ENCODE results near the gene ADAM21.
"Not testable (repeated sequence)": the region's sequence is repeated elsewhere in the genome, so short reads cannot be mapped to it uniquely, and the experiment has no call there.

Gene ADAM21

DNA sequence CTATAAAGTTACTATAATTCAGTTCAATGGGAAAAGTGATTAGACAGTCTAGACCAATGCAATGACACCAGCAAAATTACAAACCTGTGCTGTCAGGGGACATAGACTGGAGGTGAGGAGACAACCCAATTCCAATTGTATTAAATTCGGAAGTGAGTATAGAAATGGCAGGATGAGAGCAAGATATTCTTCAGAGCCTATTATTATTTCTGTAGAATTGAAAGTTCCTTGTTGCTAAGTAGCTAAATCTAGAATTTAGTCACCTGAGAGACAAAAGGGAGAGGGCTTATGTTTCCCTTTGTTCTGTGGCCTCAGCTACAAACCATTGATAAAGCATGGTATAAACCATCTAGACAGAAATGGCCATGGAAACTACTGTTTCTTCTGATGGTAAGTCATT lies at the start of gene ADAM21:
TSS of gene ADAM21 (plus strand) at position 301 of the 400 bp plus-strand sequence. CDS start 5,326 bp downstream, outside the sequence.
- H3K4me3 ChIP-seq (ENCODE audit: low read depth, low read length): no peak within 1 kb of the TSS
- no peaks in the 10 kb centered on the region for H3K27me3 ChIP-seq (ENCODE audit: control insufficient read depth, insufficient read depth, low read length)
- H3K9ac ChIP-seq: no peak within 1 kb of the TSS
- H3K36me3 ChIP-seq (ENCODE audit: control insufficient read depth, insufficient read depth, low read length): no peaks in the 10 kb centered on the region
- no peaks in the 10 kb centered on the region for H3K4me1 ChIP-seq
- H3K27ac ChIP-seq: no peak within 1 kb of the TSS
- no peaks in the 10 kb centered on the region for H3K9me3 ChIP-seq (ENCODE audit: control insufficient read depth, low read length)
- H3K4me2 ChIP-seq (ENCODE audit: low read length): no peak within 1 kb of the TSS
- H3K79me2 ChIP-seq: no peaks in the 10 kb centered on the region
- no peak within 1 kb of the TSS for H2AFZ ChIP-seq
- no peak for TF ChIP-seq CTCF (IDR thresholded peaks at IDR 0.05)

GRCh38 chr14:70403335-70403734 lies 48.6 kb upstream of the ADAM21 start:
- H3K27ac ChIP-seq; H3K36me3 ChIP-seq (ENCODE audit: control insufficient read depth, insufficient read depth, low read length); H3K9ac ChIP-seq; H3K9me3 ChIP-seq (ENCODE audit: control insufficient read depth, low read length); H3K4me1 ChIP-seq; H3K4me2 ChIP-seq (ENCODE audit: low read length); H2AFZ ChIP-seq; H3K27me3 ChIP-seq (ENCODE audit: control insufficient read depth, insufficient read depth, low read length); H3K4me3 ChIP-seq (ENCODE audit: low read depth, low read length): not testable (repeated sequence)
- TF ChIP-seq CTCF (IDR thresholded peaks at IDR 0.05): peak; percentile 39
- peaks cover 27% of the 10 kb centered on the region for H3K79me2 ChIP-seq

DNA sequence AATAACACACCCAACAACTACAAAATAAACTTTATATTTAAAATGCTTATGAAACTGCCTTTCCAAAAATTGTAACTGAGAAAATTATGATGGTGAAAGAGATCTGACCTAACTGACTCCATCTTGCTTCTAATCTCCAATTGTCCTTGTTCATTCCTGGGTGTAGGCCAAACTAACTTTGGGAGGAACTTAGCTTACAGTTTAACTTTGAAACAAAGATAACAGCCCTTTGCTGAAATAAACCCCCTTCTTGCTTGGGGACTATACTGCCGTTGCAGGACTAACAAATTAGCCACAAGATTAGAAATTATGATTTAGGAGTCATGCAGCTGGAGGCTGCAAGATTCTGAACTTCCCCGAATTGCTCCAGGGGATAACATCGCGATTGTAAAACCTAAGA lies 45.8 kb upstream of the ADAM21 start:
- not testable (repeated sequence) for H3K27ac ChIP-seq; H3K4me1 ChIP-seq; H3K4me3 ChIP-seq (ENCODE audit: low read depth, low read length); H3K27me3 ChIP-seq (ENCODE audit: control insufficient read depth, insufficient read depth, low read length); H3K9me3 ChIP-seq (ENCODE audit: control insufficient read depth, low read length); H3K4me2 ChIP-seq (ENCODE audit: low read length); H3K36me3 ChIP-seq (ENCODE audit: control insufficient read depth, insufficient read depth, low read length); H2AFZ ChIP-seq; H3K9ac ChIP-seq
- peaks cover 20% of the 10 kb centered on the region for H3K79me2 ChIP-seq

- Histone ChIP-seq H3K9me3 (ENCODE audit: control insufficient read depth, low read length) (no peaks in the 10 kb centered on the region), H3K4me2 (ENCODE audit: low read length) (no peak overlapping the region), H3K36me3 (ENCODE audit: control insufficient read depth, insufficient read depth, low read length) (no peaks in the 10 kb centered on the region), H3K4me1 (peaks cover 8% of the 10 kb centered on the region), H3K27me3 (ENCODE audit: control insufficient read depth, insufficient read depth, low read length) (no peaks in the 10 kb centered on the region), H2AFZ (no peak overlapping the region), H3K9ac (no peak overlapping the region), H3K79me2 (peaks cover 19% of the 10 kb centered on the region), H3K4me3 (ENCODE audit: low read depth, low read length) (no peak overlapping the region), H3K27ac (no peak overlapping the region)
- no peak for TF ChIP-seq CTCF (IDR thresholded peaks at IDR 0.05)
Observed at GRCh38 chr14:70407621-70408020, 44.4 kb upstream of the ADAM21 start.

DNA sequence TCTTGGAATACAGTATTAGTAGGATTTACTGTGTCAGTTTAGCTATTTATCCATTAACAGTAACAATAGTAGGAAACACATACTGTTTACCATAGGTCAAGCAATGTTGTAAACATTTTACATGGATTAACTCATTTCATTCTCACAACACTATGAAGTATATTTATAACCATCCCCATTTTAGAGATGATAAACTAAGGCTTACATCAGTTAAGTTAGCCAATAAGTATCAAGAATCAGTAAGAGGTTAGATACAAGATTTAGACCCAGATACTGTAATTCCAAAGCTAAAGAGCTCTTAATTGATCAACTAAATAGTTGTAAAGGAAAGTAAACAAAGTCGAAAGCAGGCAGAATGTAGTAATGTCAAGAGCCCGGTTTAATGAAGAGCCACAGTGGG lies 36.2 kb upstream of the ADAM21 start:
- no peak overlapping the region for H3K9ac ChIP-seq
- TF ChIP-seq CTCF (IDR thresholded peaks at IDR 0.05): no peak
- peak overlapping the region; percentile 61 for H3K4me2 ChIP-seq (ENCODE audit: low read length)
- no peaks in the 10 kb centered on the region for H3K9me3 ChIP-seq (ENCODE audit: control insufficient read depth, low read length)
- no peaks in the 10 kb centered on the region for H3K27me3 ChIP-seq (ENCODE audit: control insufficient read depth, insufficient read depth, low read length)
- peaks cover 12% of the 10 kb centered on the region for H3K79me2 ChIP-seq
- no peak overlapping the region for H2AFZ ChIP-seq
- H3K36me3 ChIP-seq (ENCODE audit: control insufficient read depth, insufficient read depth, low read length): no peaks in the 10 kb centered on the region
- H3K4me3 ChIP-seq (ENCODE audit: low read depth, low read length): peak overlapping the region; percentile 90
- no peak overlapping the region for H3K27ac ChIP-seq
- peaks cover 3% of the 10 kb centered on the region for H3K4me1 ChIP-seq

All from parathyroid adenoma (tissue), 2 donors.